Liver (tissue), 9 donors: Measurements from ENCODE around the gene PTK6. TPM values are rescaled to one million over a fixed set of nuclear protein-coding genes. Genes with fewer than 3 reads are reported as not detected.

Source experiments
- DNase-seq: peaks from one replicate; pipeline ENCODE4 v3.0.0-alpha.2; 2017; ENCODE audit warnings: low spot score
- H3K27ac ChIP-seq, 2 donors: one replicate each; pipeline ENCODE4 v1.7.0; 2013; ENCODE audit warnings: inconsistent platforms in 2 of 2, low read length in 2 of 2, control low read depth in 1 of 2, low read depth in 1 of 2, mild to moderate bottlenecking in 1 of 2
- H3K27me3 ChIP-seq, 4 donors: one replicate each; pipeline versions ENCODE4 v1.6.1 to v1.7.0; 2013; ENCODE audit warnings: low read length in 3 of 4, inconsistent platforms in 1 of 4, mild to moderate bottlenecking in 1 of 4, moderate library complexity in 1 of 4; ENCODE audit not compliant: control insufficient read depth in 4 of 4, insufficient read depth in 4 of 4
- H3K36me3 ChIP-seq, 4 donors: one replicate each; pipeline versions ENCODE4 v1.6.1 to v1.7.0; 2013; ENCODE audit warnings: low read length in 3 of 4, mild to moderate bottlenecking in 3 of 4, low read depth in 1 of 4, moderate library complexity in 1 of 4; ENCODE audit not compliant: control insufficient read depth in 4 of 4, insufficient read depth in 3 of 4
- H3K4me1 ChIP-seq, 4 donors: one replicate each; pipeline versions ENCODE4 v1.6.1 to v1.7.0; 2013; ENCODE audit warnings: low read length in 3 of 4, mild to moderate bottlenecking in 3 of 4, moderate library complexity in 1 of 4; ENCODE audit not compliant: control insufficient read depth in 4 of 4, insufficient read depth in 4 of 4
- H3K4me3 ChIP-seq, 3 donors: one replicate each; pipeline versions ENCODE4 v1.6.1 to v1.7.0; 2013; ENCODE audit warnings: low read length in 3 of 3, control low read depth in 1 of 3, low read depth in 1 of 3, mild to moderate bottlenecking in 1 of 3
- H3K9ac ChIP-seq, 2 donors: one replicate each; pipeline ENCODE4 v1.7.0; 2013; ENCODE audit warnings: low read length in 2 of 2, mild to moderate bottlenecking in 2 of 2, moderate library complexity in 2 of 2, control low read depth in 1 of 2, low read depth in 1 of 2
- H3K9me3 ChIP-seq, 4 donors: one replicate each; pipeline versions ENCODE4 v1.6.1 to v1.7.0; 2013; ENCODE audit warnings: low read length in 3 of 4; ENCODE audit not compliant: control insufficient read depth in 4 of 4
- CTCF ChIP-seq: fragments of 150-350 bp; IDR thresholded peaks from 2 replicates; pipeline ENCODE4 v1.5.1; 2017; ENCODE audit warnings: improper control_type of control experiment, low read depth, low read length; ENCODE audit not compliant: missing input control
- FOXA2 ChIP-seq: IDR thresholded peaks from 2 replicates; pipeline ENCODE4 v1.6.1; 2016; ENCODE audit warnings: antibody characterized with exemption
- GABPA ChIP-seq, 2 donors: IDR thresholded peaks in 1 of 2; conservative IDR thresholded peaks in 1 of 2; 2 replicates each; pipeline ENCODE4 v1.6.1; 2016; ENCODE audit warnings: antibody characterized with exemption in 2 of 2, mild to moderate bottlenecking in 1 of 2, moderate library complexity in 1 of 2
- JUND ChIP-seq, 2 donors: IDR thresholded peaks; 2 replicates each; pipeline ENCODE4 v1.6.1; 2016; ENCODE audit warnings: antibody characterized with exemption in 2 of 2
- MAX ChIP-seq: IDR thresholded peaks from 2 replicates; pipeline ENCODE4 v1.6.1; 2016; ENCODE audit warnings: antibody characterized with exemption
- RAD21 ChIP-seq, 2 donors: IDR thresholded peaks; 2 replicates each; pipeline ENCODE4 v1.6.1; 2016; ENCODE audit warnings: antibody characterized with exemption in 2 of 2, mild to moderate bottlenecking in 2 of 2
- REST ChIP-seq: IDR thresholded peaks from 2 replicates; pipeline ENCODE4 v1.6.1; 2016; ENCODE audit warnings: antibody characterized with exemption, mild to moderate bottlenecking
- RXRA ChIP-seq, 2 donors: IDR thresholded peaks; 2 replicates each; pipeline ENCODE4 v1.6.1; 2017 to 2018; ENCODE audit warnings: antibody characterized with exemption in 2 of 2, mild to moderate bottlenecking in 1 of 2
- SP1 ChIP-seq: IDR thresholded peaks from 2 replicates; pipeline ENCODE4 v1.6.1; 2018; ENCODE audit warnings: antibody characterized with exemption, mild to moderate bottlenecking
- YY1 ChIP-seq: IDR thresholded peaks from 2 replicates; pipeline ENCODE4 v1.6.1; 2016; ENCODE audit warnings: antibody characterized with exemption, mild to moderate bottlenecking
- ZBTB33 ChIP-seq: IDR thresholded peaks from 2 replicates; pipeline ENCODE4 v1.6.1; 2016; ENCODE audit warnings: antibody characterized with exemption
- WGBS: extraction: QIAGEN DNeasy Blood & Tissue Kit; methylation state at CpG from one replicate; pipeline ENCODE4 v1.1.7; 2013; 5-methylcytosine and 5-hydroxymethylcytosine counted together
- polyA plus RNA-seq, 2 donors: library from polyadenylated mRNA; stranded (reverse) in 1 of 2; unstranded in 1 of 2; fragments of 200-250 nt in 1 of 2; fragments of >200 nt in 1 of 2; fragmentation: Nextera tagmentation in 1 of 2; extraction: Ambion mirVana in 1 of 2; gene quantifications; one replicate each; pipeline versions ENCODE4 v1.2.1 to v1.2.3, GENCODE V29; 2013 to 2015
- total RNA-seq, 2 donors: library from RNA; depleted of rRNA; stranded (reverse); fragments of >200 nt; gene quantifications; one replicate each; pipeline ENCODE4 v1.2.3, GENCODE V29; 2014
- TF ChIP-seq, protein P1 (sequence below): IDR thresholded peaks from 2 replicates; pipeline ENCODE4 v1.6.1; 2016; ENCODE audit warnings: antibody characterized with exemption
- donor health status: healthy.
- donor health status: healthy.
- donor health status: healthy.
- donor health status: healthy.
- donor health status: healthy.

The PTK6 gene
- total and polyA plus RNA-seq, 4 donors: 0.05 to 1.2 (median 0.23) TPM

GRCh38 chr20:63493563-63494020, 43.6 kb downstream of the PTK6 start:
- no peak overlapping the region for H3K4me3 ChIP-seq
- no peak for TF ChIP-seq FOXA2
- no peak for TF ChIP-seq JUND (IDR thresholded peaks at IDR 0.05)
- TF ChIP-seq, protein P1, sequence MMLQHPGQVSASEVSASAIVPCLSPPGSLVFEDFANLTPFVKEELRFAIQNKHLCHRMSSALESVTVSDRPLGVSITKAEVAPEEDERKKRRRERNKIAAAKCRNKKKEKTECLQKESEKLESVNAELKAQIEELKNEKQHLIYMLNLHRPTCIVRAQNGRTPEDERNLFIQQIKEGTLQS: no peak
- no peak for TF ChIP-seq YY1
- no peak for TF ChIP-seq GABPA (IDR thresholded peaks at IDR 0.05 in 1 of 2, conservative IDR thresholded peaks at IDR 0.05 in 1 of 2)
- no peak for TF ChIP-seq SP1
- TF ChIP-seq REST: no peak
- no peak for TF ChIP-seq MAX
- no peak for TF ChIP-seq CTCF
- no peak for TF ChIP-seq RXRA (IDR thresholded peaks at IDR 0.05)
- WGBS: 61% methylated on average over 13 of the region's 13 CpGs
- no peak for DNase-seq
- H3K27ac ChIP-seq: no peak overlapping the region
- H3K9ac ChIP-seq: no peak overlapping the region
- H3K36me3 ChIP-seq: no peaks in the 10 kb centered on the region
- H3K27me3 ChIP-seq: peaks cover 0 to 5% (median 3%) of the 10 kb centered on the region in 4 donors
- H3K4me1 ChIP-seq: peaks cover 0 to 12% (median 6%) of the 10 kb centered on the region in 4 donors
- H3K9me3 ChIP-seq: no peaks in the 10 kb centered on the region

- Histone ChIP-seq H3K4me3 (no peak overlapping the region), H3K27ac (no peak overlapping the region), H3K9ac (no peak overlapping the region), H3K9me3 (no peaks in the 10 kb centered on the region), H3K4me1 (peaks cover 0 to 9% (median 6%) of the 10 kb centered on the region in 4 donors), H3K36me3 (no peaks in the 10 kb centered on the region), H3K27me3 (peaks cover 0 to 4% (median 3%) of the 10 kb centered on the region in 4 donors)
- TF ChIP-seq RAD21 (IDR thresholded peaks at IDR 0.05) (no peak), ZBTB33 (no peak)
- WGBS: 91% methylated on average over 14 of the region's 14 CpGs
- no peak for DNase-seq
Observed at GRCh38 chr20:63492982-63493381, 44.2 kb downstream of the PTK6 start.
